T-helper 2 cell treated with Interferon-gamma antibody and Interleukin-4, amounts not matched to agents 5 μg/mL and 100 μg/mL, for 36 hours (primary cell): Measurements from ENCODE around the gene EXOC4.

Source experiments
- DNase-seq: peaks from one replicate; pipeline ENCODE4 v3.0.0; 2021; ENCODE audit warnings: low spot score
- H3K27ac Mint-ChIP-seq: one replicate; pipeline ENCODE4 v1.8.0; 2021; ENCODE audit warnings: mild to moderate bottlenecking, mixed read lengths
- H3K27me3 Mint-ChIP-seq: one replicate; pipeline ENCODE4 v1.8.0; 2021; ENCODE audit warnings: low read depth, mixed read lengths
- H3K36me3 Mint-ChIP-seq: one replicate; pipeline ENCODE4 v1.8.0; 2021; ENCODE audit warnings: low read depth, mixed read lengths
- H3K4me1 Mint-ChIP-seq: one replicate; pipeline ENCODE4 v1.8.0; 2021; ENCODE audit warnings: low read depth, mixed read lengths
- H3K4me3 Mint-ChIP-seq: one replicate; pipeline ENCODE4 v1.8.0; 2022; ENCODE audit warnings: mild to moderate bottlenecking, moderate library complexity, mixed read lengths
- H3K9me3 Mint-ChIP-seq: one replicate; pipeline ENCODE4 v1.8.0; 2021; ENCODE audit warnings: mixed read lengths

EXOC4 gene

GRCh38 chr7:134047675-134048074, 794.8 kb downstream of the EXOC4 start:
- no peak for DNase-seq
- Mint-ChIP-seq H3K27ac (no peak overlapping the region), H3K4me1 (no peaks in the 10 kb centered on the region), H3K9me3 (peaks cover 3% of the 10 kb centered on the region), H3K36me3 (no peaks in the 10 kb centered on the region), H3K27me3 (no peaks in the 10 kb centered on the region), H3K4me3 (no peak overlapping the region)

- Mint-ChIP-seq H3K36me3 (no peaks in the 10 kb centered on the region), H3K27ac (no peak overlapping the region), H3K9me3 (peaks cover 3% of the 10 kb centered on the region), H3K4me3 (no peak overlapping the region), H3K27me3 (no peaks in the 10 kb centered on the region), H3K4me1 (no peaks in the 10 kb centered on the region)
- DNase-seq, result no peak
These were observed 795.3 kb downstream of the EXOC4 start for GRCh38 chr7:134048166-134048565.

GRCh38 chr7:134051020-134051419, 798.1 kb downstream of the EXOC4 start:
- no peaks in the 10 kb centered on the region for H3K27me3 Mint-ChIP-seq
- no peaks in the 10 kb centered on the region for H3K4me1 Mint-ChIP-seq
- no peaks in the 10 kb centered on the region for H3K36me3 Mint-ChIP-seq
- H3K27ac Mint-ChIP-seq, result no peak overlapping the region
- H3K4me3 Mint-ChIP-seq, result no peak overlapping the region
- peaks cover 3% of the 10 kb centered on the region for H3K9me3 Mint-ChIP-seq
- no peak for DNase-seq

- no peak overlapping the region for H3K4me3 Mint-ChIP-seq
- H3K4me1 Mint-ChIP-seq, result no peaks in the 10 kb centered on the region
- DNase-seq, result no peak
- H3K27ac Mint-ChIP-seq, result no peak overlapping the region
- H3K27me3 Mint-ChIP-seq, result no peaks in the 10 kb centered on the region
- no peaks in the 10 kb centered on the region for H3K9me3 Mint-ChIP-seq
- H3K36me3 Mint-ChIP-seq, result no peaks in the 10 kb centered on the region
These were observed 803.9 kb downstream of the EXOC4 start for GRCh38 chr7:134056816-134057215.

GRCh38 chr7:134058521-134058920, 805.6 kb downstream of the EXOC4 start:
- Mint-ChIP-seq H3K27ac (no peak overlapping the region), H3K4me3 (no peak overlapping the region), H3K9me3 (no peaks in the 10 kb centered on the region), H3K36me3 (no peaks in the 10 kb centered on the region), H3K27me3 (no peaks in the 10 kb centered on the region), H3K4me1 (no peaks in the 10 kb centered on the region)
- no peak for DNase-seq

- no peaks in the 10 kb centered on the region for H3K36me3 Mint-ChIP-seq
- DNase-seq, result no peak
These were observed 806.1 kb downstream of the EXOC4 start for GRCh38 chr7:134058980-134059379.

GRCh38 chr7:134059921-134060320, 807.0 kb downstream of the EXOC4 start:
- Mint-ChIP-seq H3K4me3 (no peak overlapping the region), H3K36me3 (no peaks in the 10 kb centered on the region), H3K4me1 (no peaks in the 10 kb centered on the region), H3K27ac (no peak overlapping the region), H3K9me3 (no peaks in the 10 kb centered on the region), H3K27me3 (no peaks in the 10 kb centered on the region)
- no peak for DNase-seq

More at GRCh38 chr7:134058980-134059379, 806.1 kb downstream of the EXOC4 start:
- no peaks in the 10 kb centered on the region for H3K4me1 Mint-ChIP-seq
- H3K27me3 Mint-ChIP-seq, result no peaks in the 10 kb centered on the region
- H3K27ac Mint-ChIP-seq, result no peak overlapping the region
- H3K4me3 Mint-ChIP-seq, result no peak overlapping the region
- no peaks in the 10 kb centered on the region for H3K9me3 Mint-ChIP-seq

- Mint-ChIP-seq H3K4me1 (no peaks in the 10 kb centered on the region), H3K27me3 (no peaks in the 10 kb centered on the region), H3K36me3 (no peaks in the 10 kb centered on the region), H3K27ac (no peak overlapping the region), H3K9me3 (no peaks in the 10 kb centered on the region), H3K4me3 (no peak overlapping the region)
- DNase-seq, result no peak
These were observed 808.0 kb downstream of the EXOC4 start for GRCh38 chr7:134060874-134061273.

GRCh38 chr7:134062460-134062859, 809.6 kb downstream of the EXOC4 start:
- no peaks in the 10 kb centered on the region for H3K36me3 Mint-ChIP-seq
- no peaks in the 10 kb centered on the region for H3K4me1 Mint-ChIP-seq
- H3K27me3 Mint-ChIP-seq, result no peaks in the 10 kb centered on the region
- H3K9me3 Mint-ChIP-seq, result no peaks in the 10 kb centered on the region
- H3K4me3 Mint-ChIP-seq, result no peak overlapping the region
- H3K27ac Mint-ChIP-seq, result no peak overlapping the region
- no peak for DNase-seq

GRCh38 chr7:134065415-134065814, 812.5 kb downstream of the EXOC4 start:
- Mint-ChIP-seq H3K36me3 (no peaks in the 10 kb centered on the region), H3K9me3 (no peaks in the 10 kb centered on the region), H3K4me3 (no peak overlapping the region), H3K4me1 (no peaks in the 10 kb centered on the region), H3K27ac (no peak overlapping the region), H3K27me3 (no peaks in the 10 kb centered on the region)
- no peak for DNase-seq

- Mint-ChIP-seq H3K9me3 (no peaks in the 10 kb centered on the region), H3K4me3 (no peak overlapping the region), H3K27me3 (no peaks in the 10 kb centered on the region), H3K4me1 (no peaks in the 10 kb centered on the region), H3K36me3 (no peaks in the 10 kb centered on the region), H3K27ac (no peak overlapping the region)
- DNase-seq, result no peak
These were observed 814.3 kb downstream of the EXOC4 start for GRCh38 chr7:134067164-134067563.

- DNase-seq, result no peak
- no peaks in the 10 kb centered on the region for H3K36me3 Mint-ChIP-seq
- H3K9me3 Mint-ChIP-seq, result no peaks in the 10 kb centered on the region
- no peak overlapping the region for H3K27ac Mint-ChIP-seq
- no peaks in the 10 kb centered on the region for H3K4me1 Mint-ChIP-seq
- no peak overlapping the region for H3K4me3 Mint-ChIP-seq
- no peaks in the 10 kb centered on the region for H3K27me3 Mint-ChIP-seq
These were observed 815.8 kb downstream of the EXOC4 start for GRCh38 chr7:134068670-134069069.

GRCh38 chr7:134069187-134069586, 816.3 kb downstream of the EXOC4 start:
- no peak for DNase-seq
- no peaks in the 10 kb centered on the region for H3K36me3 Mint-ChIP-seq
- no peaks in the 10 kb centered on the region for H3K4me1 Mint-ChIP-seq
- no peak overlapping the region for H3K27ac Mint-ChIP-seq
- no peaks in the 10 kb centered on the region for H3K9me3 Mint-ChIP-seq
- H3K27me3 Mint-ChIP-seq, result no peaks in the 10 kb centered on the region
- no peak overlapping the region for H3K4me3 Mint-ChIP-seq

GRCh38 chr7:134070673-134071072, 817.8 kb downstream of the EXOC4 start:
- Mint-ChIP-seq H3K4me3 (no peak overlapping the region), H3K36me3 (peaks cover 1% of the 10 kb centered on the region), H3K9me3 (peaks cover 2% of the 10 kb centered on the region), H3K27me3 (no peaks in the 10 kb centered on the region), H3K27ac (no peak overlapping the region), H3K4me1 (no peaks in the 10 kb centered on the region)
- no peak for DNase-seq
